Medulla oblongata (tissue), 1 donor: Measurements from ENCODE around the gene SLC6A19.
"Not testable (repeated sequence)": the region's sequence is repeated elsewhere in the genome, so short reads cannot be mapped to it uniquely, and the experiment has no call there.

ENCODE experiments used
- DNase-seq: peaks from one replicate; pipeline ENCODE4 v3.0.0-alpha.2; 2015; ENCODE audit errors: extremely low spot score

SLC6A19 gene

DNA sequence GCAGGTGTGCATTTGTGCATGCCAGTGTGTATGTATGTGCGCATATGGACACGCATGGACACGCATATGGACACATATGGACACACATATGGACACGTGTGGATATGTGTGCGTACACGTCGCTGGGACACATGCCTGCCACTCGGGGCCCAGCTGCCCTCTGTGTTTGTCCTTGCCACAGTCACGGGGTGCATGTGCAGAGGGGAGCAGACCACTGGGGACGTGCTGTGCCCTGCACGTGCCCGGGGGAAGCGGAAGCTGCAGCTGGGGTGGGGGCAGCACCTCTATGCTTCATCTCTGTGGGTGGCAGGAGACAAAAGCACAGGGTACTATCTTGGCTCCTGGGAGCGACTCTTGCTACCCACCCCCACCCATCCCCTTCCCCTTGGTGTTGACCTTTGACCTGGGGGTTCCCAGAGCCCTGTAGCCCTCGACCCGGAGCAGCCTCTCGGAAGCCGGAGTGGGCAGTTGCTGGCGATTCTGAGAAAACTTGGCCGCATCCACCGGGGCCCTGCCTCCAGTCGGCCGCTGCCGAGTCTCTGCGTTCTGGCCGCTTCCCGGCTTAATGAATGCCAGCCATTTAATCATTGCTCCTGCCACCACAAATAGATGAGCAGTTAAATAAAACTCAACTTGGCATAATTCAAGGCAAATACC is 21.4 kb downstream of the SLC6A19 start:
- no peak for DNase-seq

- DNase-seq = no peak
Measured at GRCh38 chr5:1223278-1223670, 21.9 kb downstream of the SLC6A19 start.

DNA sequence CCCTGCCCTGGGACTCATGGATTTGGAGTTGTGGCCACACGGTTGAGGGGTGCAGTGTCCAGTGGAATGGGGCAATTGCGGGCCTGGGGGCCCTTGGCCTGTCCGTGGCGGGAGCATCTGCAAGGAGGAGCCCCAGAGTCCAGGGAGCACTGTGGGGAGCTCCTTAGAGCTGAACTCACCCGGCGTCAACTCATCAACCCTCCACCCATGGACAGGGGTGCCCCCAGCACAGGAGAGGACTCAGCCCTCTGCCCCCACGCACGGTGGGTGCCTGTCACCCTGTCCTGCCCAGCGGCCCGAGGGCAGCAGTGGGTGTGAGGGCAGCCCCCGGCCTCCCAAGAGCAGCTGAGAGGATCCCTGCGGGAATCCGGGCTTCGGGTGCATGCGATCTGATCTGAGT is 23.2 kb downstream of the SLC6A19 start:
- no peak for DNase-seq

DNA sequence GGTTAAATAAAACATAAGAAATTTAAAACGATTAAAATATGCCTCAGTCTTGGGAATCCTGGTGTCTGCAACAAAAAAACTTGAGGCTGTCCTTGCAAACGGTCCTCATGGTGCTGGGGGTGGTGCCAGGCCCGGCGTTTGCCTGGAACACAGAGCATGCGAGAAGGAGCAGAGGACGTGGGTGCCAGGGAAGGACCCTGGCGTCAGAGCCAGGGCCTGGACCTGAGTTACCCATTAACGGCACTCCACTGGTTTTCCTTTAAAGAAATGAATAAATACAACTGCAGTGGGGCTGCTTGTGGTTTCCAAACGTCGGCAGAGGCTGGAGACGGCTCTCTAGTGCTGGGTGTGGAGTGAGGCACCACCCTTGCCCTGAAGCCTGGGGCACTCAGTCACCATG is 23.7 kb downstream of the SLC6A19 start, which contains the start of gene SLC6A18:
SLC6A18 (plus strand) TSS at position 301 of the 400 bp plus-strand sequence; CDS start at position 398, 97 bp downstream.
- no peak for DNase-seq

- no peak for DNase-seq
Measured at GRCh38 chr5:1226231-1226630, 24.8 kb downstream of the SLC6A19 start.

- no peak for DNase-seq
Measured at GRCh38 chr5:1226839-1227581, 25.6 kb downstream of the SLC6A19 start.

GRCh38 chr5:1227667-1228066 is 26.3 kb downstream of the SLC6A19 start:
- no peak for DNase-seq

DNA sequence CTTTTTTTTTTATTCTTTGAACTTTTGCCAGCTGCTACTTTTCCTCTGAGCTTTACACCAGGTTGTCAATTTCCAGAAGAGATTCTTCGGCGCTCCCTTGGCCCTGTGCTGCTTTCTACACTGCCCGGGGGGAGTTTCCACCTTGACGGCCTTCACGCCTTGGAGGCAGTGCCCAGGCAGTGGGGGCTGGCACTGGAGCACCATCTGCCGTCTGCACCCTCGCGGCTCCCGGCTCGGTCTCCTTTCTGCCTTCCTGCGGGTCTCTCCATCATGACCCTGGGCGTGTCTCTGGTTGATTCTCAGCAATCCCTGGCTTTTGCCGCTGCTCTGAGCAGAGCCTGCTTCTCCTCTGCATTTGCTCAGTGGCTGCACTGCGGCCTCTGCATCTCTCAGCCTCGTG is 26.7 kb downstream of the SLC6A19 start:
- DNase-seq = no peak

- DNase-seq = not testable (repeated sequence)
Measured at GRCh38 chr5:1229023-1229422, 27.6 kb downstream of the SLC6A19 start.

DNA sequence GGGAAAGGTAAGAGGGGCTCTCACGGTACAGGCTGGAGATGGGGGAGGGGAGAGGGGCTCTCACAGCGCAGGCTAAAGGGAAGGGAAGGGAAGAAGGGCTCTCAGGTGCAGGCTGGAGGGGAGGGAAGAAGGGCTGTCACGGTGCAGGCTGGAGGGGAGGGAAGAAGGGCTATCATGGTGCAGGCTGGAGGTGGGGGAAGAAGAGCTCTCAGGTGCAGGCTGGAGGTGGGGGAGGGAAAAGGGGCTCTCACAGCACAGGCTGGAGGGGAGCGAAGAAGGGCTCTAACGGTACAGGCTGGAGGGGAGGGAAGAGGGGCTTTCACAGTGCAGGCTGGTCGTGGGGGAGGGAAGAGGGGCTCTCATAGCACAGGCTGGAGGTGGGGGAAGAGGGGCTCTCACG is 28.4 kb downstream of the SLC6A19 start:
- DNase-seq = no peak

DNA sequence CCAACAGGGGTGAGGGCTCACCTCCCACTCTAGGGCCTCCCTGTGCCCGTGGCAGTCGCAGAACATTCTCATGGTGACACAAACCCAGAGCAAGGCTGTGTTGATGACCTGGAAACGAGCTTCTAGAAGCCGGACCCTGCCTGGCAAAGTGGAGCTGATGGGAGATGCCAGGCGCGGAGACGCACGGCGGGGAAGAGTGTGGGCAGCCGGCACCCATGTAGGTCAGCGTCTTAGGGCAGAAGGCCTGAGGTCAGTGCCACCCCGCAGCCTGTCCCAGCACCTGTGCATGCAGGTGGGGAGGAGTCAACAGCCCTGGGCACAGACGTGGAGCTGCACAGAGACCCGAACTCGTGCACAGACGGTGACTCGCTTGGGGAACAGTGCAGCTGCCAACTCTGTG is 29.2 kb downstream of the SLC6A19 start:
- DNase-seq = no peak

DNA sequence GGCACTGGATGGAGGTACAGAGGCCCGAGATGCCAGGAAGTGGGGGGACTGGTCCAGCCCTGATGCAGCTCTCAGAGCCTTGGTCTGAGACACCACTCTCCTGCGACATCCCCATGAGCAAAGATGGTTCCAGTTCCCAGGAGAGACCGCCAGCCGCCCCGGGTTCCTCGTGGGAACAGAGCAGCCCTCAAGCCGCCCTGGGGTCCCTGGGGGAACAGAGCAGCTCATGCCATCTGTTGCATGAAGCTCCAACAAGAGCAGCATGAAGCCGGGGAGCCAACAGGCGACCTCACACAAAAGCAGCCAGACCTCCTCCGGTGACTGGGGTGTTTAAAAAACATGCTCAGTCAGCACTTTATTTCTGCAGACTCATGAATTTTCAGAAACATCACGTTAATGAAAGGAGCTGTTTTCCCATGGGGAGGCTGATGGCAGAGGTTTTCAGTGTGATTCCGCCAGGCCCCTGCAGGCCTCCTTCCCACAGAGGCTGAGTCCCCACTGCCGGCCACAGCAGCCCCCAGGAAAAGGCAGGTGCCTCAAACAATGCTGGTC is 30.0 kb downstream of the SLC6A19 start:
- no peak for DNase-seq

DNA sequence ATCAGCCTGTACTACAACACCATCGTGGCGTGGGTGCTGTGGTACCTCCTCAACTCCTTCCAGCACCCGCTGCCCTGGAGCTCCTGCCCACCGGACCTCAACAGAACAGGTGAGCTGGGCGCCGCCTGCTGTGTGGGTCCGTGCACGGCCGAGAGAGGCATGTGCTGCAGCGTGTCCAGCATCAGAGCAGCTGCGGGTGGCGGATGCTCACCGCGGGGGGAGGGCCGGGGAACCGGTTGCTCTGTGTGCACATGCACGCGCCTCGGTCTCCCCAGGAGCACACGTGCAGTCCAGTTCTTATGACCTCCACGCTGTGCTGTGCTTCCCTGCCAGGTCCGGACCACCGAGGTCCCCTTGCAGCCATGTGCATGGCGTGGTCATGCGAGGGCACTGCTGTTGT is 31.4 kb downstream of the SLC6A19 start:
- no peak for DNase-seq

- no peak for DNase-seq
Measured at GRCh38 chr5:1235379-1235778, 34.0 kb downstream of the SLC6A19 start.

- no peak for DNase-seq
Measured at GRCh38 chr5:1235838-1236237, 34.4 kb downstream of the SLC6A19 start.

- no peak for DNase-seq
Measured at GRCh38 chr5:1239505-1240251, 38.3 kb downstream of the SLC6A19 start.

DNA sequence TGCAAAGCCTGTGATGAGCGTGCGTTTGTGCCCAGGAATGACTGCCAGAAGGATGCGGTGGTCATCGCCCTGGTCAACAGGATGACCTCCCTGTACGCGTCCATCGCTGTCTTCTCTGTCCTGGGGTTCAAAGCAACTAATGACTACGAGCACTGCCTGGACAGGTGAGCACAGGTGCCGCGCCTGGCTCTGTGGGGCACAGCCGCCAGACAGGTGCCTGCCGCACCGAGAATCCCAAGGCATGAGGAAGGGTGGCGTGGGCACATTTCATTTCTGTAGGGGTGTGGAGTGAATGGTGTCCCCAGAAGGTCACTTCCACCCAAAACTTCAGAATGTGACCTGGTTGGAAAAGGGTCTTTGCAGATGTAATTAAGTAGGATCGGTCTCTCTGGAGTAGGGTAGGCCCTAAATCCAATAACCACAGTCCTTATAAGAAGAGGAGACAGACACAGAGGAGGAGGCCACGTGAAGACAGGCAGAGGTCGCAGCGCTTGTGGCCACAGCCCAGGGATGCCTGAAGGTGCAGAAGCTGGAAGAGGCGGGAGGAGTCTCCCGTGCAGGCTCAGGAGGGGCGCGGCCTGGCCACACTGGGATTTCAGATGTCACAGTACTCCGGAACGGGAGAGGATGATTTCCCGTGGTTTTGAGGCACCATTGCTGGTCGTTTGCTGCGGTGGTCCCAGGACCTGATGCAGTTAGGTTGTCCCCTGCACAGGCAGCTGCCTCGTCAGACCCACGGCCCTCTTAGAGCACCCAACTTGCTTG is 39.3 kb downstream of the SLC6A19 start:
- no peak for DNase-seq

DNA sequence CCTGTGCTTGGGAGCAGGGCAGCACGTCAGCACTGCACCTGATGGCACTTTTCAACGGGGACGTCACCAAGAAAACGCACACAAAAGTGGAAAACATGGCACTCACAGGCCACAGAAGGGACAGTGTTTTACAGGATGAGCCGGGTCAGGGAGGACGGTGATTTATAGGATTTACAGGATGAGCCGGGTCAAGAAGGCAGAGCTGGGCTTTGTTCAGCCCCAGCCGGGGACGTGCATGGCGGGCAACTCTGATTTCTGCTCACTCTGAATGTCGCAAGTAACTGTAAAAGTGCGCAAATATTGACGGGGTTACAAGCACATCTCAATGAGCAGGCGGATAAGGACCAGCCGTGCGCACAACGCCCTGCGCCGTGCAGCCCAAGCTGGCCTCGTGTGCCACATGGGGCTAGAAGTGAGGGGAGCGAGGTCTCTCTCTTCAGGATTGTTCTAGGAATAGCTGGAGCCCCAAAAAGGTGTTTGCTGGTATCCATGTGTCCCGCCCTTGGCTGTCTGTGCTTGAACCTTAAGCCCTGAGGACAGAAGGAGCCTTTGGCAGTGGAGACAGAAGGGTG is 40.2 kb downstream of the SLC6A19 start:
- DNase-seq = no peak

DNA sequence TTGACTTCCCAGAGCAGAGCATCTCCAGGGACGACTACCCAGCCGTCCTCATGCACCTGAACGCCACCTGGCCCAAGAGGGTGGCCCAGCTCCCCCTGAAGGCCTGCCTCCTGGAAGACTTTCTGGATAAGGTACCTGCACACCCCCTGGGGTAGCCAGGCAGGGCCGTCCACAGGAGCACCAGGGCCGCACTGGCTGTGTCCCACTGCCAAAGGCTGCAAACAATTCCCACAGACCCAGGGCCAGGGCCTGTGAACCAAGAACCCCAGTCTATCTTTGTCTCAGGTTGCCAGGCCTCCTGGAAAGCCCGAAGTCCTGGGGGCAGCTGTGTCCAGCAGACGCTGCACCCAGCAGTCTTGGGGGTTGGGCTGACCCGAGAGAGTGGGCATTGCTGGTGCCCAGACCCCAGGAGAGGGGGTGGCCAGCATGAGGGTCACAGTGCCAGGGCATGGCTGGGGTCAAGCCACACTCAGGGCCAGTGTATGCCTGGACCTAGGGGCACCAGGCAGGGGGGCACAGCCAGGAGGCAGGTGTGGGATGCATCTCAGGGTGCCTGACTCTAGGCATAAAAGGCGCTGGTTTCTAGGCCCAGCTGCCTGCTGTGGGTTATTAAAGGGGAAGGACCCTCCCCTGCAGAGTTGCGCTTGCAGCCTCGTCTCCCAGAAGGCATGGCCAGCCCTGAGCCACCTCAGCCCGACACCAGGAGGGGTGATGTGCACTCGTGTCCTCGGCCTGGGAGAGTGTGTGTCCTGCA is 41.5 kb downstream of the SLC6A19 start:
- DNase-seq = no peak

- DNase-seq = no peak
Measured at GRCh38 chr5:1243487-1244130, 42.2 kb downstream of the SLC6A19 start.
